Activated CD8-positive, alpha-beta T cell treated with anti-CD3 and anti-CD28 coated beads, Interleukin-2, amount 10 ng/mL, durations not matched to agents 7 days and 5 days (primary cell): ENCODE data around the gene HOXB13. TPM values are rescaled to one million over a fixed set of nuclear protein-coding genes. Genes with fewer than 3 reads are reported as not detected.
A peak's percentile ranks its signal among the peaks of the same experiment; 100 is the strongest.

Experiments
- ATAC-seq: fragments of 150-1000 bp; cut with Tn5 transposase; one replicate; pipeline ENCODE4 v1.10.0; 2021; ENCODE audit warnings: moderate library complexity
- CTCF ChIA-PET: fragments of 350-600 bp; sonication (Branson Sonifier 250); formaldehyde crosslinking; loops from one replicate; lab custom pipeline; 2021; ENCODE audit warnings: antibody characterized with exemption; lab: Charles Lee
- POLR2A ChIA-PET: fragments of 350-600 bp; sonication (Branson Sonifier 250); formaldehyde crosslinking; loops from one replicate; lab custom pipeline; 2021; ENCODE audit warnings: antibody characterized with exemption; lab: Charles Lee
- DNase-seq: peaks from one replicate; pipeline ENCODE4 v3.0.0-alpha.2; 2020
- H3K27ac Mint-ChIP-seq: one replicate; pipeline ENCODE4 v1.8.0; 2021; ENCODE audit warnings: mild to moderate bottlenecking, mixed read lengths
- H3K27me3 Mint-ChIP-seq: one replicate; pipeline ENCODE4 v1.8.0; 2021; ENCODE audit warnings: low read depth, mixed read lengths
- H3K36me3 Mint-ChIP-seq: one replicate; pipeline ENCODE4 v1.8.0; 2021; ENCODE audit warnings: low read depth, mixed read lengths
- H3K4me1 Mint-ChIP-seq: one replicate; pipeline ENCODE4 v1.8.0; 2021; ENCODE audit warnings: low read depth, mixed read lengths
- H3K4me3 Mint-ChIP-seq: one replicate; pipeline ENCODE4 v1.8.0; 2021; ENCODE audit warnings: mild to moderate bottlenecking, mixed read lengths
- H3K9me3 Mint-ChIP-seq: one replicate; pipeline ENCODE4 v1.8.0; 2022; ENCODE audit warnings: mixed read lengths; ENCODE audit not compliant: insufficient read depth
- total RNA-seq, 2 experiments: library from RNA; stranded (reverse); gene quantifications; one replicate each; pipeline ENCODE4 v1.2.3, GENCODE V29; 2021

HOXB13 gene
- total RNA-seq, 2 experiments from 2014 or later, result not detected

DNA sequence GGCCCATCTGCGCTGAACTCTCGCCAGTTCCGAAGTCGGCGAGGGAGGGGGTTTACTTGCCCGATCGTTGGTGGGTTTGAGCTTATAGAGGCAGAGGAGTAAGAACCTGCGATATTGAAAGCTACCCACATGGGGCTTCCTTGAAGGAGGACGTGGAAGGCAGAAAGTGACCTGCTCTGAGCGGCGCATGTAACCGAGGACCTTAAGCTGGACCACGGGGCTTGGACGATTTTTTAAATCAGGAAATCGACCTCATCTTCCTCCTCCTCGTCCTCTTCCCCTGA, 3.6 kb downstream of the HOXB13 start:
- H3K36me3 Mint-ChIP-seq, result no peaks in the 10 kb centered on the region
- no peak overlapping the region for H3K27ac Mint-ChIP-seq
- DNase-seq (no peak), ATAC-seq (no peak)
- ChIA-PET POLR2A (interaction anchor here (0.7 kb wide), 2 partner anchors 15 to 146 kb away, joined by 3 read pairs; no protein-coding TSS in a partner anchor), CTCF (interaction anchor here (0.6 to 4.8 kb wide), 29 partner anchors 9 to 307 kb away, joined by 3 to 67 read pairs (median 5); partner anchors contain the start of gene ATP5MC1)
- no peaks in the 10 kb centered on the region for H3K9me3 Mint-ChIP-seq
- H3K4me1 Mint-ChIP-seq, result peaks cover 44% of the 10 kb centered on the region
- H3K4me3 Mint-ChIP-seq, result no peak overlapping the region
- peaks cover 95% of the 10 kb centered on the region for H3K27me3 Mint-ChIP-seq

DNA sequence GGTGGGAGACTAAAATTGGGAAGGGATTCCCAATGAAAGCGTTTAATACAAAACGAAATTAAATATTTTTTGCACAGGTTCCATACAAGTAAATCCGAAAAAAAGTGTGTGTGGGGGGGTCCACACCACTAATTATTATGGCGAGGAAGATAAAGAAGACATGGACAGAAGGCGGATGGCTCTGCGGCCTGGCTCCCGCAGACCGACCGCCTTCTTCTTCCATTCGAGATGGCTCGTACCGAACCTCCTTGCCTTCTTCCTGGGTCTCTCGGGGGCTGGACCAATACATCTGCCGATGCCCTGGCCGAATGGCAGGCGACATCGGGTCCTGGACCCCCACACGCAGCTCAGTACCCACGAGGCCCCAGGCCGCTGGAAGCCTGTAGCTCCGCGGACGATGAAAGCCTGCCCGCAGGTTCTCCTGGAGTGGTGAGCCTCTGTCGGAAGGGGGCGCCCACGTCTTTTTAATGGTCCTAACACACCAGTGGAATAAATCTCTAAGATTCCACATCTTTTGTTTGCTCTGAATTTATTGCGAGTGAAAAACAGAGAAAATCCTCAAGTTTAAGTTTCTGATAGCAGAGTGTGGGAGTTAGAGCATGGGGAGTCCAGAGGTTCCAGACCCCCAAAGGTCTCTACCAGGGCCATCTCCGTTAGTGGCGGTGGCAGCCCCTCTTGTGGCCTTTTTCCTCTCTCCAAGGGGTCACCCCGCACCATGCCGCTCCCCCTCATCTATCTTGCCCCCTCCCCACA, 4.1 kb downstream of the HOXB13 start:
- Mint-ChIP-seq H3K4me1 (peaks cover 42% of the 10 kb centered on the region), H3K4me3 (peak overlapping the region; percentile 45), H3K36me3 (no peaks in the 10 kb centered on the region), H3K27ac (no peak overlapping the region), H3K9me3 (no peaks in the 10 kb centered on the region), H3K27me3 (peaks cover 94% of the 10 kb centered on the region)
- ATAC-seq (peak; percentile 80), DNase-seq (peak; percentile 88)
- CTCF ChIA-PET, result interaction anchor here (0.7 to 4.8 kb wide), 59 partner anchors 9 to 308 kb away, joined by 3 to 67 read pairs (median 4); partner anchors contain the start of genes ATP5MC1 and HOXB9
- POLR2A ChIA-PET, result interaction anchor here (0.6 to 0.7 kb wide), 3 partner anchors 16 to 146 kb away, joined by 3 to 4 read pairs (median 3); no protein-coding TSS in a partner anchor

DNA sequence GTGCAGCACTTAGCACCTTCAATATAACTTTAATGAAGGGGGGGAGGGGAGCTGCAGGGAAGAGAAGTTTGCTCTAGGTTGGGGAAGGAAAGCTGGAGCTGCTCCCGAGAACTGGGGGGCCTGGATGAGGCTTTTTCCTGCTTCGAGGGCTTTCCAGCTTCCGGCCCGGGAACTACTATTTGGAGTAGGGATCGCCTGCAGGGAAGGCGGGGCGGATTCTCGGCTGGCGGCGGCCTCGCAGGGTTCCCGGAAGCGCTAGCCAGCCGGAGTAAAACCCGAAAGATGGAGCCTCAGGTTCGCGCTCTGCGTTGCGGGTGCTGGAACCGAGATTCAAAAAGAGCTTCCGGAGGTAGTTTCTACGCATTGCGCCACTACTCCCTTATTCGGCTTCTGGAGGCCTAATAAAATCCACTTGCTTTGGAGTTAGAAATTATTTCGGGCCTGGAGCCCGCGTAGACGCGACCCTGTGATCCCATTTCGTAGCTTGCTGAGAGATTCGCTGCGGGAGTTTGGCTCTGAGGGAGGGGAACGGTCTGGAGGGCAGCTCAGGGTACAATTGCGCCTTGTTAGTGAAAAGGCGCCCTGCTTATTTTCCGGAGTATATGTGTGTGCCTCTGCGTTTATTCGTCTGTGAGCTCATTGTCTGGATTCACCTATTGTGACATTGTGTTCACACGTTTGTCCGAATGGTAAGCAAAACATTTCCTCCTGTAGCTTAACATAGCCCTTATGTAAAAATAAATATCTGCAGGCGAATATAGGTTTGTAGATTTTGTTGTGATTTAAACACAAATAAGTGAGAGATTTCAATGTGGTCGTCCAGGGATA, 4.9 kb downstream of the HOXB13 start:
- ChIA-PET POLR2A (interaction anchor here (0.6 kb wide), 1 partner anchor 26 kb away, joined by 4 read pairs; no protein-coding TSS in a partner anchor), CTCF (interaction anchor here (0.7 to 4.8 kb wide), 48 partner anchors 8 to 309 kb away, joined by 3 to 67 read pairs (median 6); partner anchors contain the start of genes ATP5MC1 and HOXB9)
- Mint-ChIP-seq H3K27ac (no peak overlapping the region), H3K27me3 (peaks cover 92% of the 10 kb centered on the region), H3K36me3 (no peaks in the 10 kb centered on the region), H3K4me3 (peak overlapping the region; percentile 43), H3K4me1 (peaks cover 44% of the 10 kb centered on the region), H3K9me3 (no peaks in the 10 kb centered on the region)
- DNase-seq, result peak; percentile 45
- no peak for ATAC-seq

DNA sequence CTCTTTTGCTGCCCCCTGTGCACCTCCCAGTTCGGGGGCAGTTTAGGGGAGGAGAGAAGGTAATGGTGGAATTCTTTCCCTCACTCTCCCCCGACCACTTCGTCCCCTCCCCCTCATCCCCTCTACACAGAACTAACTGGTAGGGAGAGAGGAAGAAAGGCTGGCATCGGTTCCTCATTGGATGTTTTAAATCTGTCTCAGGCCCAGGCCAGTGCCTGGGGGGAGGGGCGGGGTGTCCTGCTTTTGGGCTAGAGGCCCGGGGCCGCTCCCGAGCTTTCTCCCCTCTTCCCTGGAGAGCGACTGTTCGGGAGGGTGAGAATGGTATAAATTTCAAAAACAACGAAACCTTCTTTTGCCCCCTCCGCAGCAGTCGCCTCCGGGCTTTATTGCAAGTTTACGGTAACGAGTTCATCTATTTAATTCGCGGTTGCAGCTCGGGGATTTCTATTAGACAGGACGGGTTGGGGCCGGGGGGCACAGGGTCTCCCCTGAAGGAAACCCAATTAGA, 5.6 kb downstream of the HOXB13 start, which contains the start of gene PRAC2:
PRAC2 (plus strand) TSS at position 271 of the 508 bp plus-strand sequence. CDS start 1,226 bp downstream, outside the sequence.
- ChIA-PET CTCF (interaction anchor here (0.9 to 4.8 kb wide), 24 partner anchors 8 to 309 kb away, joined by 3 to 67 read pairs (median 8); partner anchors contain the start of genes ATP5MC1 and HOXB9), POLR2A (no interaction called here)
- H3K4me1 Mint-ChIP-seq, result peaks cover 43% of the 10 kb centered on the region
- H3K4me3 Mint-ChIP-seq, result peak within 1 kb of the TSS; percentile 43
- no peak within 1 kb of the TSS for H3K27ac Mint-ChIP-seq
- H3K9me3 Mint-ChIP-seq, result no peaks in the 10 kb centered on the region
- ATAC-seq (no peak), DNase-seq (no peak)
- H3K36me3 Mint-ChIP-seq, result peaks cover 4% of the 10 kb centered on the region
- peaks cover 92% of the 10 kb centered on the region for H3K27me3 Mint-ChIP-seq

DNA sequence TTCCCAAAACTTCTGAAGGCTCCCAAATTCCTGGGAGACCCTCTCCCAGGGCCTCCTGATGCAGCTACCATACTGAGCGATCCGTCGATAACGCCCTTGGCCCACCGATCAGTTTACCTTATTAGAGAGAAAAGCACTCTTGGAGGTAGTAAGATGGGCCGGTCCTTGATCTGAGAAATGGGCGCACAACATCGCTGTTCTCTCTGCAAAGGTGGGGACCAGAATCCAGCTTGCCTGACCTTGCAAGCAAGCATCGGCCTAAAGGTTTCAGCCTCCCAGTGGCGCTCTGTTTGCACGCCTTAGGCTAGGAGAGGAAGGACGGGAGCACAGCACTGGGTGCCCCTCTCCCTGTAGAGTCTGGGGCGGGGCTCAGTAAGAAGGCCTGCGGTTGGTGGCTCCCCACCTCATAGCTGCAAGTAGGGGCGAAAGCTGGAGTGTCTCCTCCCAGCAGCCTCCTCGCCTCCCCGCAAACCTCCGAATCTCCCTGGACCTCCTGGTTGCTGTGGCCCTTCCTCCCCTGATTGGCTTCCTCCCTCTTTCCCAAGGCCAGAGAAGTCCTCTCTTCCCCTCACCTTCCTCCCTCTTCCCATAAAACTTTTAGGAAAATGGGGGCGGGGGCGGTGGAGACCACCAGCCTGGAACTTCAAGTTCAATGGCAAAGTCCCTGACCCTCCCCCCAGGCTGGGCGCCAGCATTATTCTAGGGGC, 6.2 kb downstream of the HOXB13 start, which contains the start of gene PRAC1:
PRAC1 (minus strand) TSS at position 318 of the 707 bp plus-strand sequence; CDS start at position 192, 126 bp downstream.
- Mint-ChIP-seq H3K9me3 (no peaks in the 10 kb centered on the region), H3K4me3 (peak within 1 kb of the TSS; percentile 18), H3K4me1 (peaks cover 44% of the 10 kb centered on the region), H3K36me3 (peaks cover 4% of the 10 kb centered on the region), H3K27me3 (peaks cover 87% of the 10 kb centered on the region), H3K27ac (no peak within 1 kb of the TSS)
- DNase-seq (no peak), ATAC-seq (no peak)
- ChIA-PET POLR2A (no interaction called here), CTCF (interaction anchor here (1.0 to 4.8 kb wide), 9 partner anchors 7 to 310 kb away, joined by 3 to 44 read pairs (median 7); no protein-coding TSS in a partner anchor)

DNA sequence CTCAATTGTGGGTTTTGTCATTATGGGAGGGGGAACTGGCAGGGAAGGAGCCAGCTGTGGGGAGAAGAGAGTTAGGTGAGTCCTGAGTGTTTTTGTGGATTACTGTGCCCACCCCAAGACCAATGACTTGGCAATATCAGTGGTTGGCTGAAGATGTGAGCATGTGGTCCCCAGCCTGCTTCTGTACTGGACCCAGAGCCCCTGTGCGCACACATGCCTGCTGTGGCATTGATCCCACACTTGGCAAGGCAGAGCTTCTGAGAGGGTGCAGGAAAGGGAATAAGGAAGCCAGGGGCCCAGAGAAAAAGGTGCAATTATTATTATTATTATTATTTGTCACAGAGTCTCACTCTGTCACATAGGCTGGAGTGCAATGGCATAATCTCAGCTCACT, 7.5 kb downstream of the HOXB13 start:
- Mint-ChIP-seq H3K27ac (no peak overlapping the region), H3K4me1 (peaks cover 44% of the 10 kb centered on the region)
- CTCF ChIA-PET, result interaction anchor here (1.0 to 1.7 kb wide), 6 partner anchors 11 to 315 kb away, joined by 3 to 5 read pairs (median 4); no protein-coding TSS in a partner anchor

DNA sequence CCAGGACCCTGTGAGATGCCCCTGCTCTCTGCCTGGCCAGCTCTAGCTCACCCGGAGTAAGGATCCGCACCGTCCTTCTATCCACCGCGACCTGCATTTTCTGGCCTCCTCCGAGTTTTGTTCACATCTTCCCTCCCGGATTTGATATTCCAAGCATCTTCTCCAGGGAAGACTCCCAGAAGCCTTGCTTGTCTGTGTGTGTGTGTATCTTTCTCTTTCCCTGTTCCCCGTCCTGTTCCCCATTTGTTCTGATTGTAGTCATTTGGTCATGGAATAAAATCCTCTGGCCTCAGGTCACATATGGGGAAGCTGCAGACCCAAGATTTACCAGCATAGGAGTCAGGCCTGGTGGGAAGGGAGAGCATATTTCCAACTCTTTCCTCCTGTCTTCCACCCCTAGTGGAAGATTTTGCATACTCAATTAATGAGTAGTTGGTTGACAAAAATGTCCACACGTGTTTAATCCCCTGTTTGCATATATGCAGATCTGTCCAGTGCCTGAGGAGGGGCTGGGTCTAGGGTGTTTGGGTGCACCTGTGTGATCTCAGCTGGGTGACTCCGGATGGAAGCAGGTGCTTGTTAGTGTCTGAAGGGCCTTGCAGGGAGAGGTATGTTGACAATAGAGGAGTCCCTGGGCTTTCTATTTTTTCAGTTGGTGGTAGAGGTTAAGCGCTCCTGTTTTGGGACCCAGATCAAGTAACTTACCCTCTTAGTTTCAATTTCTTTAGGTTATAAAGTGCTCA, 8.1 kb downstream of the HOXB13 start:
- ChIA-PET POLR2A (interaction anchor here (0.6 kb wide), 1 partner anchor 15 kb away, joined by 3 read pairs; no protein-coding TSS in a partner anchor), CTCF (interaction anchor here (1.0 to 1.9 kb wide), 9 partner anchors 11 to 316 kb away, joined by 3 to 8 read pairs (median 4); no protein-coding TSS in a partner anchor)
- Mint-ChIP-seq H3K27ac (peak overlapping the region; percentile 31), H3K27me3 (peaks cover 80% of the 10 kb centered on the region), H3K4me1 (peaks cover 40% of the 10 kb centered on the region), H3K4me3 (no peak overlapping the region), H3K9me3 (no peaks in the 10 kb centered on the region), H3K36me3 (peaks cover 4% of the 10 kb centered on the region)
- ATAC-seq (no peak), DNase-seq (no peak)

More for the DNA sequence above, 7.5 kb downstream of the HOXB13 start:
- POLR2A ChIA-PET, result interaction anchor here (0.6 kb wide), 2 partner anchors 14 to 100 kb away, joined by 3 read pairs; no protein-coding TSS in a partner anchor
- ATAC-seq, result no peak
- no peaks in the 10 kb centered on the region for H3K9me3 Mint-ChIP-seq
- DNase-seq, result no peak
- H3K36me3 Mint-ChIP-seq, result peaks cover 4% of the 10 kb centered on the region
- peaks cover 81% of the 10 kb centered on the region for H3K27me3 Mint-ChIP-seq
- no peak overlapping the region for H3K4me3 Mint-ChIP-seq

DNA sequence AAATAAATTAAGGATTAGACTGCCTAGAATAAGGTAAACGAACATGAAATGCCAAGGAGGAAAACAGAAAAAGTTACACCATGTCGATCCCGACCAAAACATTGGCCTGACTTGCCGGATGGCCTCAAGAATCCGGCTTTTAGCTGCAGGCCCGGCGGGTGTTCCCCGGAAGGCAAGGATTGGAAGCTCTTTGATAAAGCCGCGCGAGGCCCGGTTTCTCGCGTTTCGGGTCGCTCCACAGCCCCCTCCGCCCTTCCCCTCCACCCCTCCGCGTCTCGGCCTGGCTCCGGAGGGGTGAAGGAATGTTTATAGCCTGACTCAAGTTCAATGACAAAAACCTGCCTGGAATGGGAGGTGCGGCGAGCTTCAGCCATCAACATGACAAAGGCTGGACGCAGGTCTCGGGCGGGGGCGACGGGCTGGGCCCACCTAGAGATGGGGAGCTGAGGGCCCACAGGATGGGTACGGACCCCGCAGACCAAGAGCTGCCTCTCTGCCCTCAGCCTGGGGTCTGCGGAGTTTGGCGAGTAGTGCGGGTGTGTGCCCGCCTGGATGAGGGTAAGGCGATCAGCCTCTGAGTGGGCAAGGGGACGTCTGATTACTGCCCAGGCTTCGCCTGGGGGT, 8.8 kb downstream of the HOXB13 start:
- CTCF ChIA-PET, result interaction anchor here (1.2 to 1.9 kb wide), 4 partner anchors 41 to 316 kb away, joined by 3 to 8 read pairs (median 6); no protein-coding TSS in a partner anchor
- Mint-ChIP-seq H3K27me3 (peaks cover 74% of the 10 kb centered on the region), H3K36me3 (peaks cover 4% of the 10 kb centered on the region), H3K4me1 (peaks cover 33% of the 10 kb centered on the region), H3K27ac (no peak overlapping the region), H3K4me3 (peak overlapping the region; percentile 38), H3K9me3 (no peaks in the 10 kb centered on the region)
- DNase-seq (no peak), ATAC-seq (no peak)
- POLR2A ChIA-PET, result no interaction called here

DNA sequence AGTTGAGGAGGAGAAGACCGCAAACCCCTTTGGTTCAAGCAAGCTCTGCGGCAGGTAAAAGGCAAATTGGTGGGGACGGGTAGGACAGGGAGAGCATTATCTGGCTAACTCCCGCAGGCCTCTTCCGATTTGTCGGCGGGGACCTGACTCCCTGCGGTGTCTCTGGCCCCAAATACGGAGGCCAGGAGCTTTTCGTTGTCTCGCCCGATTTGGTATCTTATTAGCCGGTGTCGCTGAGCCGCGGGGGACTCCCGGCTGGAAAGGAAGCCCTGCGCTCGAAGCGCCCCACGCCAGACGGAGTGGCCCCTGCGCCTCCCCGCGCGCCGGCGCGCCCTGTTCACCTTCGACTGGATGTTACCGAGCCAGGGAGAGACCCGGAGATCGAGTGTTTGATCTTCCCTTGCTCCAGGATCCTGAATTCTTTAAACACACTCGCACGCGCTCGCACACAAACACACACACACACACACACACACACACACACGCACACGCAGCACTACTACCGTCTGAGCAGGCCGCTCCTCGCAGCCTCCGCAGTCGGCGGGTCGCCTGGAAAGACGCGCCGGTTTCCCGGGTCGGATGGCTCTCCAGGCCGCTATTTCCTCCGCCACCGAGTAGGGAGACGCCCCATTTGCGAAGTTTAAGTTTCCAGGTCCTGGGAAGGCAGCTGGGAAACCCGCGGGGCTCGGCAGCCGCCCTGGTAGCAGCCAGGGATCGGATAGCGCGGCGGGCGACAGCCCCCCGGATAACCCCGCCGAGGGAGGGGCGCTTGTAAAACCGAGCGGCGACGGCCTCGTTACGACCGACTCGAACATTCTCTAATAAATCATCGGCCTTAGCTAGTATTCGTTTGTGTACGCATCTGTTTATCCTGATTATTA, 9.5 kb downstream of the HOXB13 start:
- DNase-seq (no peak), ATAC-seq (no peak)
- CTCF ChIA-PET, result interaction anchor here (1.2 to 1.9 kb wide), 5 partner anchors 30 to 160 kb away, joined by 3 to 8 read pairs (median 4); no protein-coding TSS in a partner anchor
- no peaks in the 10 kb centered on the region for H3K9me3 Mint-ChIP-seq
- H3K4me1 Mint-ChIP-seq, result peaks cover 26% of the 10 kb centered on the region
- POLR2A ChIA-PET, result no interaction called here
- peak overlapping the region; percentile 52 for H3K27ac Mint-ChIP-seq
- peaks cover 70% of the 10 kb centered on the region for H3K27me3 Mint-ChIP-seq
- peak overlapping the region; percentile 38 for H3K4me3 Mint-ChIP-seq
- H3K36me3 Mint-ChIP-seq, result peaks cover 4% of the 10 kb centered on the region
